Neural cell (in vitro differentiated cells): Measurements from ENCODE around the gene ARHGAP6. TPM values are rescaled to one million over a fixed set of nuclear protein-coding genes. Genes with fewer than 3 reads are reported as not detected.

Source experiments
- H2AFZ ChIP-seq: fragments of 200-600, 300-800 bp; sonication (generic), shearing (Covaris generic); 2 replicates; pipeline ENCODE4 v1.6.0; 2014; ENCODE audit warnings: low read depth, mild to moderate bottlenecking, antibody characterized with exemption, low read length, moderate library complexity
- H3F3A ChIP-seq: fragments of 200-600 bp; shearing (Covaris generic); 2 replicates; pipeline ENCODE4 v1.6.1; 2016; ENCODE audit warnings: mild to moderate bottlenecking, moderate library complexity, mixed read lengths, antibody characterized with exemption, low read length; ENCODE audit not compliant: insufficient read depth, poor library complexity, severe bottlenecking
- H3K27ac ChIP-seq: fragments of 200-600, 300-800 bp; sonication (generic), shearing (Covaris generic); 2 replicates; pipeline ENCODE4 v1.5.1; 2014; ENCODE audit warnings: mild to moderate bottlenecking, low read length, moderate library complexity
- H3K27me3 ChIP-seq: fragments of 300-800, 200-600 bp; sonication (generic), shearing (Covaris generic); 2 replicates; pipeline ENCODE4 v1.6.0; 2014; ENCODE audit warnings: mild to moderate bottlenecking, low read depth, low read length, moderate library complexity; ENCODE audit not compliant: insufficient read depth
- H3K36me3 ChIP-seq: fragments of 300-800, 200-600 bp; sonication (generic), shearing (Covaris generic); 2 replicates; pipeline ENCODE4 v1.5.1; 2014; ENCODE audit warnings: mild to moderate bottlenecking, antibody characterized with exemption, low read length, moderate library complexity; ENCODE audit not compliant: insufficient read depth
- H3K4me2 ChIP-seq: fragments of 300-800, 200-600 bp; sonication (generic), shearing (Covaris generic); 2 replicates; pipeline ENCODE4 v1.6.0; 2014; ENCODE audit warnings: mild to moderate bottlenecking, low read length
- H3K4me3 ChIP-seq: fragments of 300-800, 200-600 bp; sonication (generic), shearing (Covaris generic); 2 replicates; pipeline ENCODE4 v1.5.1; 2014; ENCODE audit warnings: mild to moderate bottlenecking, low read length, moderate library complexity
- H3K79me2 ChIP-seq: fragments of 200-600 bp; shearing (Covaris generic); replicated peaks from 2 replicates; pipeline ENCODE4 v1.6.0; 2014; ENCODE audit warnings: mild to moderate bottlenecking, low read length, moderate library complexity; ENCODE audit not compliant: insufficient read depth
- H3K9ac ChIP-seq: fragments of 300-800, 200-600 bp; sonication (generic), shearing (Covaris generic); 2 replicates; pipeline ENCODE4 v1.6.1; 2016; ENCODE audit warnings: mild to moderate bottlenecking, low read length, mixed read lengths
- H3K9me2 ChIP-seq: fragments of 200-600 bp; shearing (Covaris generic); 2 replicates; pipeline ENCODE4 v1.6.1; 2016; ENCODE audit warnings: mild to moderate bottlenecking, low read length, mixed read lengths; ENCODE audit not compliant: insufficient read depth
- H3K9me3 ChIP-seq: fragments of 200-600, 300-800 bp; sonication (generic), shearing (Covaris generic); 2 replicates; pipeline ENCODE4 v1.6.1; 2016; ENCODE audit warnings: mild to moderate bottlenecking, mixed run types, low read length, moderate library complexity, mixed read lengths
- H4K20me1 ChIP-seq: fragments of 200-600 bp; shearing (Covaris generic); 2 replicates; pipeline ENCODE4 v1.6.1; 2016; ENCODE audit warnings: mild to moderate bottlenecking, mixed run types; ENCODE audit not compliant: insufficient read depth
- CTCF ChIP-seq: fragments of 450-650 bp; IDR thresholded peaks from 2 replicates; pipeline ENCODE4 v1.5.1; 2014; ENCODE audit warnings: antibody characterized with exemption, mild to moderate bottlenecking, moderate library complexity; ENCODE audit not compliant: poor library complexity, severe bottlenecking
- EP300 ChIP-seq: fragments of 450-650 bp; conservative IDR thresholded peaks from 2 replicates; pipeline ENCODE4 v1.6.1; 2014; ENCODE audit warnings: antibody characterized with exemption, mild to moderate bottlenecking, moderate library complexity; ENCODE audit not compliant: poor library complexity, severe bottlenecking
- EZH2 ChIP-seq: fragments of 200-600, 300-800 bp; shearing (Covaris generic), sonication (generic); IDR thresholded peaks from 2 replicates; pipeline ENCODE4 v1.6.1; 2014; ENCODE audit warnings: antibody characterized with exemption, low read length, borderline replicate concordance, mild to moderate bottlenecking; ENCODE audit not compliant: insufficient read depth, poor library complexity, severe bottlenecking
- MXI1 ChIP-seq: fragments of 450-650 bp; conservative IDR thresholded peaks from 2 replicates; pipeline ENCODE4 v1.6.1; 2014; ENCODE audit warnings: antibody characterized with exemption, mild to moderate bottlenecking; ENCODE audit not compliant: poor library complexity, severe bottlenecking
- POLR2AphosphoS5 ChIP-seq: IDR thresholded peaks from 2 replicates; pipeline ENCODE4 v1.6.1; 2012
- RAD21 ChIP-seq: fragments of 450-650 bp; conservative IDR thresholded peaks from 2 replicates; pipeline ENCODE4 v1.6.1; 2014; ENCODE audit warnings: antibody characterized with exemption, mild to moderate bottlenecking, moderate library complexity
- SMC3 ChIP-seq: fragments of 450-650 bp; conservative IDR thresholded peaks from 2 replicates; pipeline ENCODE4 v1.6.1; 2014; ENCODE audit warnings: antibody characterized with exemption, mild to moderate bottlenecking, moderate library complexity; ENCODE audit not compliant: poor library complexity
- TAF1 ChIP-seq: IDR thresholded peaks from 2 replicates; pipeline ENCODE4 v1.6.1; 2012; ENCODE audit warnings: low read depth
- polyA plus RNA-seq: library from polyadenylated mRNA; depleted of rRNA; stranded (reverse); fragments of >200 nt; gene quantifications from 2 replicates; pipeline ENCODE4 v1.2.3, GENCODE V29; 2014
- TF ChIP-seq, protein P1 (sequence below): IDR thresholded peaks from 2 replicates; pipeline ENCODE4 v1.6.1; 2012; ENCODE audit warnings: borderline replicate concordance

The ARHGAP6 gene
- polyA plus RNA-seq, 1 donor from 2014 or later: 0.40 TPM

GRCh38 chrX:11399489-11400094 lies 266.1 kb downstream of the ARHGAP6 start:
- Histone ChIP-seq H3K4me3 (no peak overlapping the region), H3K27me3 (no peaks in the 10 kb centered on the region), H3K9me3 (no peaks in the 10 kb centered on the region), H3K4me2 (no peak overlapping the region), H4K20me1 (no peaks in the 10 kb centered on the region), H3K36me3 (no peaks in the 10 kb centered on the region), H3K27ac (no peak overlapping the region), H3K79me2 (no peaks in the 10 kb centered on the region), H2AFZ (no peak overlapping the region), H3K9me2 (no peaks in the 10 kb centered on the region), H3F3A (no peaks in the 10 kb centered on the region), H3K9ac (no peak overlapping the region)
- TF ChIP-seq EZH2 (no peak), MXI1 (no peak), SMC3 (no peak), POLR2AphosphoS5 (no peak), CTCF (no peak), EP300 (no peak), RAD21 (no peak), TAF1 (no peak)
- TF ChIP-seq, protein P1, sequence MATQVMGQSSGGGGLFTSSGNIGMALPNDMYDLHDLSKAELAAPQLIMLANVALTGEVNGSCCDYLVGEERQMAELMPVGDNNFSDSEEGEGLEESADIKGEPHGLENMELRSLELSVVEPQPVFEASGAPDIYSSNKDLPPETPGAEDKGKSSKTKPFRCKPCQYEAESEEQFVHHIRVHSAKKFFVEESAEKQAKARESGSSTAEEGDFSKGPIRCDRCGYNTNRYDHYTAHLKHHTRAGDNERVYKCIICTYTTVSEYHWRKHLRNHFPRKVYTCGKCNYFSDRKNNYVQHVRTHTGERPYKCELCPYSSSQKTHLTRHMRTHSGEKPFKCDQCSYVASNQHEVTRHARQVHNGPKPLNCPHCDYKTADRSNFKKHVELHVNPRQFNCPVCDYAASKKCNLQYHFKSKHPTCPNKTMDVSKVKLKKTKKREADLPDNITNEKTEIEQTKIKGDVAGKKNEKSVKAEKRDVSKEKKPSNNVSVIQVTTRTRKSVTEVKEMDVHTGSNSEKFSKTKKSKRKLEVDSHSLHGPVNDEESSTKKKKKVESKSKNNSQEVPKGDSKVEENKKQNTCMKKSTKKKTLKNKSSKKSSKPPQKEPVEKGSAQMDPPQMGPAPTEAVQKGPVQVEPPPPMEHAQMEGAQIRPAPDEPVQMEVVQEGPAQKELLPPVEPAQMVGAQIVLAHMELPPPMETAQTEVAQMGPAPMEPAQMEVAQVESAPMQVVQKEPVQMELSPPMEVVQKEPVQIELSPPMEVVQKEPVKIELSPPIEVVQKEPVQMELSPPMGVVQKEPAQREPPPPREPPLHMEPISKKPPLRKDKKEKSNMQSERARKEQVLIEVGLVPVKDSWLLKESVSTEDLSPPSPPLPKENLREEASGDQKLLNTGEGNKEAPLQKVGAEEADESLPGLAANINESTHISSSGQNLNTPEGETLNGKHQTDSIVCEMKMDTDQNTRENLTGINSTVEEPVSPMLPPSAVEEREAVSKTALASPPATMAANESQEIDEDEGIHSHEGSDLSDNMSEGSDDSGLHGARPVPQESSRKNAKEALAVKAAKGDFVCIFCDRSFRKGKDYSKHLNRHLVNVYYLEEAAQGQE: no peak

DNA sequence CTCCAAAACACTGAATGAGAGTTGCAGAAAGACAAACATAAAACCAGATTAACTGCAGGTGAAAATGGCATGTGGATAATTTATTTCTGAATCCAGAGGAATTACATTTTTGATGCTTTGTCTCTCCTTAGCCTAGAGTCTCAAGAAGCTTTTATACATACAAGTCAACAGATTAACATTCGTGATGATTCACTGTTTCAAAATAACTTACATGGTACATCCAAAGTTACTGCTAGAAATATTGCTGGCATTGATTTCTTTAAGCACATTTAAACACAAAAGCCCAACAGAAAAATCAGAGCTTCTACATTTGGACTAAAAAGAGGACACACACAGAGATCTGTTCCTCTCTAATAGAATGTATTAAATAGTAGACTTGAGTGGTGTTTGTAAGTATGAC lies 266.9 kb downstream of the ARHGAP6 start:
- H3K27me3 ChIP-seq: no peaks in the 10 kb centered on the region
- no peaks in the 10 kb centered on the region for H4K20me1 ChIP-seq
- TF ChIP-seq MXI1 (no peak), RAD21 (no peak), EZH2 (no peak), SMC3 (no peak), CTCF (no peak), EP300 (no peak), POLR2AphosphoS5 (no peak), TAF1 (no peak)
- TF ChIP-seq, protein P1: no peak
- no peak overlapping the region for H2AFZ ChIP-seq
- no peak overlapping the region for H3K4me3 ChIP-seq
- H3K9me2 ChIP-seq: no peaks in the 10 kb centered on the region
- H3F3A ChIP-seq: no peaks in the 10 kb centered on the region
- no peaks in the 10 kb centered on the region for H3K79me2 ChIP-seq
- H3K9ac ChIP-seq: no peak overlapping the region
- H3K4me2 ChIP-seq: no peak overlapping the region
- no peak overlapping the region for H3K27ac ChIP-seq
- no peaks in the 10 kb centered on the region for H3K9me3 ChIP-seq
- no peaks in the 10 kb centered on the region for H3K36me3 ChIP-seq
